SK-N-MC (cell line): Measurements from ENCODE around the gene CAPN13.

Experiments used
- DNase-seq: peaks from one replicate; pipeline ENCODE4 v3.0.0-alpha.2; 2011; ENCODE audit warnings: low read depth, low spot score
- H3K27ac ChIP-seq: fragments of 200-600 bp; sonication (generic); 2 replicates; pipeline ENCODE4 v1.5.1; 2016; ENCODE audit warnings: mixed run types
- H3K36me3 ChIP-seq: fragments of 200-600 bp; sonication (generic); 2 replicates; pipeline ENCODE4 v1.6.1; 2017; ENCODE audit warnings: antibody characterized with exemption, low read length, mixed read lengths; ENCODE audit not compliant: insufficient read depth
- H3K4me3 ChIP-seq: fragments of 200-600 bp; sonication (generic); 2 replicates; pipeline ENCODE4 v1.5.1; 2016
- H3K9ac ChIP-seq: fragments of 200-600 bp; sonication (generic); 2 replicates; pipeline ENCODE4 v1.8.0; 2017; ENCODE audit warnings: mixed run types, mixed read lengths; ENCODE audit not compliant: insufficient read length
- H3K9me3 ChIP-seq: fragments of 200-600 bp; sonication (generic); 2 replicates; pipeline ENCODE4 v1.6.1; 2017; ENCODE audit warnings: low read depth, mild to moderate bottlenecking, antibody characterized with exemption, low read length, moderate library complexity, mixed read lengths
- EZH2 ChIP-seq: fragments of 200-600 bp; sonication (generic); IDR thresholded peaks from one replicate; pipeline ENCODE4 v1.6.1; 2017; ENCODE audit warnings: antibody characterized with exemption
- FOXP2 ChIP-seq: optimal IDR thresholded peaks from 2 replicates; pipeline ENCODE3; 2011; ENCODE audit warnings: mild to moderate bottlenecking, moderate library complexity; ENCODE audit not compliant: insufficient read depth; ENCODE audit errors: extremely low read length, control extremely low read depth
- POLR2AphosphoS5 ChIP-seq: IDR thresholded peaks from 2 replicates; pipeline ENCODE4 v1.6.1; 2012; ENCODE audit warnings: mild to moderate bottlenecking, low read depth, low read length, borderline replicate concordance

Gene CAPN13

DNA sequence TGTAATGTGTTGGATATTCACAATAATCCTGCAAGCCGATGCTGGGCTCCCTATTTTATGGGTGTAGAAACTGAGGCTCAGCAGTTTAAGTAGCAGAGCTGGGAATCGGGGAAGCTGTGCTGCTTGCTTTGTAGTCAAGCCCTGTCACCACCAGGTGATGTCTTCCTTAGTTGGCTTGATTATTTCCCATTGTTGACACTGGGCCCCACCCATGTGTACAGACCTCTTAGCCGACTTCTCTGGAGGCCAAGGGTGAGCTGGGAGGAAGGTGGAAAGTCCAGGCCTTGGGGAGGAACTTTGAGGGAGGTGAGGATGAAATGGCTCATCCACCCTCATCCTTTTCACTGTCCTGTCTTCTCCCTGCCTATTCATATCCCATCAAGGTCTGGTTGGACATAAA is 60.0 kb downstream of the CAPN13 start:
- DNase-seq: no peak
- H3K9me3 ChIP-seq: no peaks in the 10 kb centered on the region
- TF ChIP-seq POLR2AphosphoS5 (no peak), EZH2 (no peak)
- H3K4me3 ChIP-seq: no peak overlapping the region
- no peak overlapping the region for H3K27ac ChIP-seq
- no peaks in the 10 kb centered on the region for H3K36me3 ChIP-seq
- H3K9ac ChIP-seq: no peak overlapping the region

DNA sequence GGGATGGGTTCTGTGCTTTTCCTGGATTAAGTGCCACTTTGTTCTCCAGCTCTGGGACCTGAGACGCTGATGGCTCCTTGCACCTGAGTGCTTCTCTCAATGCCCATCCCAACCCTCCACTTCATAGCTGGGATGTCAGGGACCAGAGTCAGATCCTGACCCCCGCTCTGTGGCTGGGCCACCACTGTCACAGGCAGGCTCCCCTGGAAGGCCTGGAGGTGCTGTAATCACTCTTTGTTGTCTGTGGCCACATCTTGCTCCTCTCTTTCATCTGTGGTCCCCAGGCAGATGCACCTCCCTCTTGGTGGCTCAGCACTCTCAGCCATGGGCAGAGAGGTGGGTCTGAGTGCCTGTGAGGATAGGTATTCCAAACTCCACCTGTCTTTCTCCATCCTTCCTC is 62.4 kb downstream of the CAPN13 start:
- no peaks in the 10 kb centered on the region for H3K9me3 ChIP-seq
- H3K36me3 ChIP-seq: no peaks in the 10 kb centered on the region
- DNase-seq: no peak
- no peak overlapping the region for H3K27ac ChIP-seq
- TF ChIP-seq POLR2AphosphoS5: no peak
- no peak for TF ChIP-seq FOXP2
- TF ChIP-seq EZH2: no peak
- H3K9ac ChIP-seq: no peak overlapping the region
- H3K4me3 ChIP-seq: no peak overlapping the region

DNA sequence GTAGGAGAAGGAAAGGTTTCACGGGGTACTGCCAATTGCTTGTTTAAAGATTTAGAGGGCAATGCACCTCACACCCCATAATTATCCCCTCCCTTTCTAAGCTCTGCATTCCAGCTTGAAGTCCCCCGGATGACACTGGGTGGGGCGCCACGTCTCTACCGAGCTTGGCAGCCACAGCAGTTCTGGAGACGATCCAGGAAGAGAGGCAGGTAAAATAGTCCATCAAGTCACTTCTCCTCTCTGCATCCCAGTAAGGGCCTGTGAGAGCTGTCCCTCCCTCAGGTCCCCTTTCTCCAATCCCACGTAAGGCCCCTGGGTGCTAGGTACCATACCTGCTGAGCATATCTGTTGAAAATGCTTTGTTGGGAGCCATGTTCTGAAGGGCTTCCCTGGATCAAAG is 65.7 kb downstream of the CAPN13 start:
- H3K9ac ChIP-seq: no peak overlapping the region
- H3K9me3 ChIP-seq: no peaks in the 10 kb centered on the region
- DNase-seq: no peak
- H3K27ac ChIP-seq: no peak overlapping the region
- no peaks in the 10 kb centered on the region for H3K36me3 ChIP-seq
- no peak for TF ChIP-seq FOXP2
- TF ChIP-seq EZH2: no peak
- TF ChIP-seq POLR2AphosphoS5: no peak
- no peak overlapping the region for H3K4me3 ChIP-seq

DNA sequence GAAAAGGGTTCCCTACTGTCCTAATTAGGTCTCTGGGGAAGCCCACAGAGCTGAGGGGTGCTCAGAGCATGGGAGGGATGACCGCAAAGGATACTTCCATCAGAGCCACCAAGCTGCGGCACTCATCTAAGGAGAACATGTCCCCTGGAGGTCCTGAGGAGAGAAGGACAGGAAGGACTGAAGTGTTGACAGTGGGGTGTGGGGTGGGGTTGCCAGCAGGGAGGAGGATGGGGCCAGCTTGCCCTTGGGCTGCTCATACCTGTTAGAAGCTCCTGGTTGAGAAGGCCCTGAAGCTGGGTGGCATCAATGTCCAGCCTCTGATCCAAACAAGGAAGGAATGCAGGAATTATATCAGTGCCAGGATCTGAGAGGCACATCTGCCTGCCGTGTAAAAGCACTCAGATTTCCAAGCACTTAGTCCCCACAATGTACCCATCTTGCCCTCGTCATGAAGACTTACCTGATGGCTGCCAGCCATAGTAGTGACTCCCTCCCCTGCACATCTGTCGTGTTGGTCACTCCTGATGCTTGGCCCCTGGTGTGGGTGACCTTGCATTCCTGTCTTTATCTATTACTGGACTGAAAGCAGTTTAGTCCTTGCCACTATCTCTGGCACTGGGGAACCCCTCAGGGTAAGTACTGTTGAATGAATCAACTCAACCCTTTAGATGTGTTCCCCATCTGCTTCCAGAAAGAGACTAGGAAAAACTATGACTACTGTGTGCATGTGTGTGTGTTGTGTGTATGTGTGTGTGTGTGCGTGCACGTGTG is 68.9 kb downstream of the CAPN13 start:
- Histone ChIP-seq H3K27ac (no peak overlapping the region), H3K4me3 (no peak overlapping the region), H3K9ac (no peak overlapping the region), H3K36me3 (no peaks in the 10 kb centered on the region), H3K9me3 (no peaks in the 10 kb centered on the region)
- TF ChIP-seq EZH2 (no peak), FOXP2 (no peak), POLR2AphosphoS5 (no peak)
- no peak for DNase-seq

DNA sequence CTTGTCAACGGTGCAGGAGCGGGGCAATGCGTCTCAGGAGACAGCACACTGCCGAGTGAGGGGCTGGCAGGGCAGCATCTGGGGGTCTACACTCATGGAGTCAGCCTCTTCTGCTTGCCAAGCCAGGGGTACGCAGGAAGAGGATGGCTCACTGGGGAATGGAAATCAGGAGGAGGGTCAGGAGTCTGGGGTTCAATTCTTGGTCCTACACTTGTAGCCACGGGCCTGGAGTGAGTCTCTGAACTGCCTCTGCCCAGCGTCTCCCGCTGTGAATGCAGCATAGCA is 70.0 kb downstream of the CAPN13 start:
- H3K36me3 ChIP-seq: no peaks in the 10 kb centered on the region
- no peak for TF ChIP-seq FOXP2

DNA sequence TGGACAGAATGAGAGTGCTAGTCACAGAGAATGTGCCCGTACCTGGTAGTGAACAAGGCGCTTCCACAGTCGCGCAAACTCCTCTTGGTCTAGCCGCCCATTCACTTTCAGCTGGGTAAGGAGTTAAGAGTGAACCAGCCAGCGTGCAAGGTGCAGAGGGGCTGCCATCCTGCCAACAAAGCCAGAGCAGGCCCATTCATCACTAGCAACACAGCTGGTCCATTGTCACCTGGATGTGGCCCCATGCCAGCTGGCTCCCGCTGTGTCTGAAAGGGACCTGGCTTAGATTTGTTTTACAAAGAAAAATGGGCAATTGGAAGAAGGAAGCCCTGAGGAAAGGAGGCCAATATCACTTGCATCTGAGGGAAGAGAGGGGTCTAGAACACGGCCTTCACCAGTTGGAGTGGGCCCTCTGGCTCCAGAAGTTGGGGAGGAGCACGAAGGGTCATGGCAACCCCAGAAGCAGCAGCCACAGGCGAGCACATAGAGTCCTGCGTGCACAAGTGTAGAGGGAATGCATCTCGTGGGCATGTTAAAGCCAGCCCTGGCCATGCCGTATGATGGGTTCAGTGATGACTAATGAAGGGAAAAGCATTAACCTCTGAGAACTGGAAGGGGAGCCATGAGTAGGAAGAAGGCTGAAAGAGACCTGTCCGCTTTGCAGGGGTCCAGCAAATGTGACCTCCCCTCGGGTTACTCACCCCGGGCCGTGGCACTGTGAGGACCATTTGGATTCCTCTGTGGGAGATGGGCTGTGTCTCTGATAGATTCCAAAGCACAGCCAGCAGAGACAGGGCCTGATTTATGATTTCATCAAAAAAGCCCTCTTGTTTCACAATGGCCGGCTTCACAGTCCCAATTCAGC is 70.6 kb downstream of the CAPN13 start:
- Histone ChIP-seq H3K4me3 (no peak overlapping the region), H3K36me3 (no peaks in the 10 kb centered on the region), H3K27ac (no peak overlapping the region), H3K9ac (no peak overlapping the region), H3K9me3 (no peaks in the 10 kb centered on the region)
- no peak for TF ChIP-seq FOXP2
- TF ChIP-seq EZH2: no peak
- no peak for TF ChIP-seq POLR2AphosphoS5
- DNase-seq: no peak

More for the DNA sequence above, 70.0 kb downstream of the CAPN13 start:
- Histone ChIP-seq H3K9me3 (no peaks in the 10 kb centered on the region), H3K4me3 (no peak overlapping the region), H3K27ac (no peak overlapping the region), H3K9ac (no peak overlapping the region)
- no peak for DNase-seq

DNA sequence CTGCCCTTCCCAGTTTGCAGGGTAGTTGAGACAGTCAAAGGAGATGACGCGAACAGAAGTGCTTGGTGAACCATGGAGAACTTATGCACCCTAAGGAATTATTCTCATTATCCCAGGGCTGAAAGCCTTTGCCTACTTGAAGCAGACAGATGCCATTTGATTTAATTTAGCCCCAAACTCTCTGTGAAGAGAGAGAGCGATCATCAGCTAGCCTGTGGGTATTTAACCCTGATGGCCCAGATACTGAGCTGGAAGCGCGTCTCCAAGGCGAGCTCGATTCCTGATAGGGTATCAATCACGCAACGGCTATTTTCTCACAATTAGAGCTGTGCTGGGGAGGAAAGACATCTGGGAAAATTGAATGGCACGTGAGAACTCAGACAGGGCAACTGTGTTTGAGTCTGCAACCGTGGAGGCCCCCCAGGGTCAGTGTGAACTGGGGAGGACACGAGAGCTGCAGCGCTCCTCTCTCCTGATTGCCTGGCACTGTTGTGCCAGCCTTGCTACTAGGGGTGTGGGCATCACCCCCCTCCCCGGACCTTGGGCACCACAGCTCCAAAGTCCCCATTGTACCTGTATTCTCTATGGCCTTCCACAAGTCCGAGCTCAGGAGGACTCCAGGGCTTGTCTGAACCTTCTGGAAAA is 73.2 kb downstream of the CAPN13 start:
- Histone ChIP-seq H3K27ac (no peak overlapping the region), H3K9me3 (no peaks in the 10 kb centered on the region), H3K9ac (no peak overlapping the region), H3K36me3 (no peaks in the 10 kb centered on the region), H3K4me3 (no peak overlapping the region)
- no peak for TF ChIP-seq POLR2AphosphoS5
- no peak for TF ChIP-seq FOXP2
- TF ChIP-seq EZH2: no peak
- no peak for DNase-seq

DNA sequence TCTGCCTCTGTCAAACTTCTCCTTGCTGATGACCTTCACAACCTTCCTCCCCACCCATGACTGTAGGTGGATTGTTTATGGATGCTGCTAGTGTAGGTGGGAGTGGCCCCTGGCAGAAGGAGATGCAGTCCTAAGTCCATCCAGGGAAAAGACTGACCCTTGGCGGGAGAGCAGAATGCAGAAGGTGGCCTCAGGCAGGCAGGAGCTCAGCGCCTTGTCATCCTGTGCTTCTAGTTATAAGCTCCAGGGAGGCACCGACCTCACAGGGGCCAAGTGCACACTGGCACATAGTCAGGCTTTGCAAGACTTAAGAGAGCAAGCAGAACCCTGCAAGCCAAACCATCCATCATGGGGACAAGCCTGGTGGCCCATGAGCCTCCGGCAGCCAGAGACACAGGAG is 74.4 kb downstream of the CAPN13 start:
- TF ChIP-seq POLR2AphosphoS5 (no peak), EZH2 (no peak), FOXP2 (no peak)
- Histone ChIP-seq H3K36me3 (no peaks in the 10 kb centered on the region), H3K4me3 (no peak overlapping the region)

More for the DNA sequence above, 74.4 kb downstream of the CAPN13 start:
- H3K9me3 ChIP-seq: no peaks in the 10 kb centered on the region
- no peak overlapping the region for H3K27ac ChIP-seq
- no peak overlapping the region for H3K9ac ChIP-seq
- no peak for DNase-seq
